Inflammatory macrophage (primary cell): ENCODE results near the gene FDXR.

ENCODE experiments used
- DNase-seq, 2 donors: peaks; one replicate each; pipeline ENCODE4 v3.0.0-alpha.2; 2020 to 2022

FDXR gene

DNA sequence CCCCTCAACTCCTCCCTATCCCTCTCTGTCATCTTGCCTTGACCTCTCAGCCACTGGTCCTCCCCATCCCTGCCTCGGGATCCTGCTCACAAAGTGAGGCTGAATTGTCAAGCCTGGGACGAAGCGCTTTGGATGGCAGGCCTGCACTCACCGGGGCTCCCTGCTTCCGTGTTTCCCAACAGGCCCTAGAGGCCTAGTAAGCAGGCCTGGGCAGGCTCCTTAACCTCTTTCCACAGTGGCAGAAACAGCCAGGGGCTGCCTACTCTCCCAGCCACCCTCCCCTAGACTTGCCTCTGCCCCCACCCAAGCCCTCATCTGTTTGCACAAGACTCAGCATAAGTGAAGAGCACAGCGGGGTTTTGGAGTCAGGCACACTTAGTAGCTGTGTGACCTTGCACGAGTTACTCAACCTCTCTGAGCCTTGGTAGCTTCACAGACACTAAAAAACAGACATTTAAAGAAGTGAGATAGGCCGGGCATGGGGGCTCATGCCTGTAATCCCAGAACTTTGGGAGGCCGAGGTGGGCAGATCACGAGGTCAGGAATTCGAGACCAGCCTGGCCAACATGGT is 25.7 kb upstream of the FDXR start:
- DNase-seq, result no peak

GRCh38 chr17:74893936-74894671 is 21.3 kb upstream of the FDXR start:
- DNase-seq, result no peak

DNA sequence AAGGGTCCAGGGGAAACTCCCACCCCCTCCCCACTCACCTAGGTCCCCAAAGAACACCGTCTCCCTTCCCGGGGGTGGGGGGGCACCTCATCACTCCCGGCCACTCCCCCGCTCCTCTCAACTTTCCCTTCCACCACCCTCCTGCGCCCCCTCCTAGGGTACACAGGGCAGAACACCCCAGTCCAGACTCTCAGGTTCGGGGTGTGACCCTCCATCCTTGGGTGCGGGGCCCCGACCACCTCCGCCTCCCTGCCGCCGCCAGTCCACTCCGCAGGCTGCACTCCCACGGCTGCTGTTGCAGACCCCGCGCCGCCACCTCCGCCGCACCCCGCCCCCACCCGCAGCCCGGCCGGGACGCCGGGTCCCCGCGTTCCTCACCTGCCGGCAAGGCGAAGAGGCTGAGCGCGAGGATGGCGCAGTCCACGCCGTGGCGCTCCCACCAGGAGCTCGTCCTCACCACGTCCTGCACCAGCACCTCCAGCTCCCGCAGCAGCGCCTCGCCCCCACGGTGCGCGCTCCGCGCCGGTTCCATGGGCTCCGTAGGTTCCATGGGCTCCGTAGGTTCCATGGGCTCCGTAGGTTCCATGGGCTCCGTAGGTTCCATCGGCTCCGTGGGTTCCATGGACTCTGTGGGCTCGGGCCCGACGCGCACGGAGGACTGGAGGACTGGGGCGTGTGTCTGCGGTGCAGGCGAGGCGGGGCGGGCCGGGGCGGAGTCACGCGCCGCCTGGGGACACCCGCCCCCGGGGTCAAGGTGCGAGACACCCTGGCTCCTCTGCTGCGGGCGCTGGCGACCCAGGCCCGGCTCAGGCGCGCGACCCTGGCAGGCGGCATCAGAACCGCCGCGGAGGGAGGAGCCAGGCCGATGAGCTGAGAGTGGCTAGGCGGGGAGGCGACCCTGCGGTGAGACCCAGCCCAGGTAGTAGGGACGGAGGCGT is 20.4 kb upstream of the FDXR start, which contains the start of gene FADS6:
Gene FADS6, minus strand, starts transcription at position 660 of the 938 bp plus-strand sequence. Its CDS starts 38 bp downstream, at position 622.
- no peak for DNase-seq

DNA sequence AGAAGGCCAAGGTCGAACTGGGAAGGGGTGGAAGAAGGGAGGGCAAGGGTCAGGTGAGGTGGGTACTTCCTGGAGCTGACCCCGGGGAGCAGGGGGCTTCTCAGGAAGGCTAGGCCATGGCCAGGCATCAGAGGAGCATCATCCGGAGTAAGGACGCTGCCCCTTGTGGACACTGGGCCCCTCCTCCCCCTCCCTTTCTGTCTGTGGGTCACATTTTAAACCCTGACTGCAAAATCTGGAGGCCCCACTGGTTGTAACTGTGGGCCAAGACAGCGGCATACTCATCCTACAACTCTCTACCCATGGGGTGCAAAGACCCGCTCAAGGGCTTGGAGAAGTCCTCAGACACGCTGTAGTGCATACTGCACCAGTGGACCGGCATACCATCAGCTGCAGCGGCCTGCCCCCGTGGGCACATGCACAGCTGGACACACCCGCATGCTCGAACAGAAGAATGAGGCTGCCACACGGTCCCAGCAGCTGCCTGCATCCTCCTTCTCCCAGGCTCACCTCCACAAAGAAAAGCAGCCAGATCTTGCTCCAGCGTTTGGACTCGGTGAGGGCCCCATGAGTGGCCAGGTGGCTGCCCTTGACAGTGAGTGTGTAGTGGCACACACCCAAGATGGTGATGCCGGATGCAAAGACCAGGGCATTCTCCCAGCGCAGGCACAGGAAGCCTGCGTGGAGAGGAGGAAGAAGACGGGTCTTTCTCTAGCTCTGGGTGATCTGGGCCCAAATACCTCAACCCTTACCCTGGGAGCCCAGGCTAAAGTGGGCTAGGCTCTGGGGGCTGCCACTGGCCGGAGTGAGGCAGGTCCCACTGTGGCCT is 19.4 kb upstream of the FDXR start:
- DNase-seq, result no peak

DNA sequence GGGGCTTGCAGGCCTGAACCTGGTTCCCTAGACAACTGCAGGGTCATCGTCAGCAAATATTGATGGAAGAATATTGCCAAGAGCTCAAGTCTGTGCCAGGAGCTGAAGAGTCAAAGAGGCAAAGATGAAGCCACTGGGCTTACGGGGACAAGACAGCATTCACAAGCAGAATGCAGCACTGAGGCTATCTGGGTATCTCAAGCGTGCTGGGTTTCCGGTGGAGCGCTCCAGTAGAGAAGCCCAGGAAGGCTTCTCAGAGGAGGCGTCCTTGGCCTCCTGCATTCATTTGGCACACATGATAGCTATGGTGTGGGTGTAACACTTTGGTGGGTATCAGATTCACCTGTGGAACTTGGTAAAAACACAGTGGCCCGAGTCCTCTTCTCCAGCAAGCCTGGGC is 17.8 kb upstream of the FDXR start:
- DNase-seq, result no peak

- no peak for DNase-seq
Observed at GRCh38 chr17:74888469-74888868, 15.7 kb upstream of the FDXR start.

- DNase-seq, result peak; percentile 75 to 82
Observed at GRCh38 chr17:74883241-74883745, 10.5 kb upstream of the FDXR start.

DNA sequence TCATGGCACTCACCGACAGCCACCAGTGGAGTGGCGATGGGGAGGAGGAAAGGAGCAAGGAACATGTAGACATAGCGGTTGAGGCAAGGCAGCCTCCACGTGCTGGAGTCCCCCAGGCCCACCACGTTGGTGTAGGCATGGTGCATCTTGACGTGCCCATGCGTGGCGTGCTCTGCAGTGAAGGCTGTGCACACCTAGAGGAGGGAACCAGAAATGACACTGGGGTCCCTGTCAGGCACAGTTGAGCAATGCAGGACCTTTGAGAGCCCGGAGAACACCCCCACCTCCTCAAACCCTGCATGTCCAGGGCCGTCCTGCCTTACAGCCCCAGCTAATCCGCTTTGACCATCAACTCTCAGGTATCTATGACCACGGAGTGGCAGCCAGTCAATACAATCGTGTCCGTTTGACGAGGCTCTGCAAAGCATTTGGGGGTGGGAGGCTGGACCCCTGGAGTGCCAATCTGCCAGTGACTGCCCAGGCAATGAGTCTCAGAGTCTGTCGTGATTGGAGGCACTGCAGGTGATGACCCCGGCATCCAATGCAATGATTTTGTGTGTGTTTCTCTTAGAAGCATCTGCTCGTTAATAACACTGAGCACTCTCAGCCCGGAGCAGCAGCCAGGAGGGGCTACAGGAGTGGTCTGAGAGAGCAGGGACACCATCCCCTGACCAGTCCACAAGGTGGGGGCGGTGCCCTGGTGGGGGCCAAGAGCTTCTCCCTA is 9.9 kb upstream of the FDXR start:
- no peak for DNase-seq

DNA sequence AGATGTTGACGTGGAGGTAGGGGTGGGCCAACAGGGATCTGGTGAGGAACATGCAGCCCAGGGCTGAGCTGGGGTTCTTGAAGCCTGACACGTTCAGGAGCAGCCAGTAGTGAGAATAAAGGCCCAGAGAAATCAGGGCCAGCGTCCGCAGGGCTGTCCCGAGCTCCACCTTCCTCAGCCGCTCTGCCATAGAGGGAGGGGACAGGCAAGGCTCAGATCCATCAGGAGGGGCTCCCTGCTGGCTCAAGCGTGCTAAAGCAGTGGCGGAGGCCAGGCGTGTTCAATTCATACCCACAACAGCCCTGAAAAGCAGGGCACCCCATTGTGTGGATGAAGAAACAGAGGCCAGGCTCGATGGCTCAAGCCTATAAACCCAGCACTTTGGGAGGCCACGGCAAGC is 8.3 kb upstream of the FDXR start:
- DNase-seq, result no peak

DNA sequence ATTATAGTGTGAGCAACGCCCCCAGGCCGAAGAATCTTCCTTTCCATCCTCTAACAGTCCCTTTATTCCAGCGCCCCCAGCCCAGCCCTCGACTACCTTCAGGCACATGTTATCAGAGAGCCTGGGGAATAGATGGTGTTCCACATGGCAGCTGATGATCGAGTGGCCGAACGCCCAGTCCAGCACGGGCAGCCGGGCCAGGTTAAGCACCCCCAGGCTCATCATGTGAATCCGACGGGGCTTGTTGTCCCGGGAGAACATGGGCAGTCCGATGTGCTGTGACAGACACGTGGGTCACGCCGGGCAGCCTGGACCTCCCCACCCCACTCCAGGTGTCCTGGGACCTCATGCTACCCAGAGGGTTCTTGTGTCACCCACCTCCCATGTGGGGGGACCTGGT is 6.5 kb upstream of the FDXR start:
- no peak for DNase-seq

GRCh38 chr17:74878658-74879057 is 5.9 kb upstream of the FDXR start:
- DNase-seq, result no peak

DNA sequence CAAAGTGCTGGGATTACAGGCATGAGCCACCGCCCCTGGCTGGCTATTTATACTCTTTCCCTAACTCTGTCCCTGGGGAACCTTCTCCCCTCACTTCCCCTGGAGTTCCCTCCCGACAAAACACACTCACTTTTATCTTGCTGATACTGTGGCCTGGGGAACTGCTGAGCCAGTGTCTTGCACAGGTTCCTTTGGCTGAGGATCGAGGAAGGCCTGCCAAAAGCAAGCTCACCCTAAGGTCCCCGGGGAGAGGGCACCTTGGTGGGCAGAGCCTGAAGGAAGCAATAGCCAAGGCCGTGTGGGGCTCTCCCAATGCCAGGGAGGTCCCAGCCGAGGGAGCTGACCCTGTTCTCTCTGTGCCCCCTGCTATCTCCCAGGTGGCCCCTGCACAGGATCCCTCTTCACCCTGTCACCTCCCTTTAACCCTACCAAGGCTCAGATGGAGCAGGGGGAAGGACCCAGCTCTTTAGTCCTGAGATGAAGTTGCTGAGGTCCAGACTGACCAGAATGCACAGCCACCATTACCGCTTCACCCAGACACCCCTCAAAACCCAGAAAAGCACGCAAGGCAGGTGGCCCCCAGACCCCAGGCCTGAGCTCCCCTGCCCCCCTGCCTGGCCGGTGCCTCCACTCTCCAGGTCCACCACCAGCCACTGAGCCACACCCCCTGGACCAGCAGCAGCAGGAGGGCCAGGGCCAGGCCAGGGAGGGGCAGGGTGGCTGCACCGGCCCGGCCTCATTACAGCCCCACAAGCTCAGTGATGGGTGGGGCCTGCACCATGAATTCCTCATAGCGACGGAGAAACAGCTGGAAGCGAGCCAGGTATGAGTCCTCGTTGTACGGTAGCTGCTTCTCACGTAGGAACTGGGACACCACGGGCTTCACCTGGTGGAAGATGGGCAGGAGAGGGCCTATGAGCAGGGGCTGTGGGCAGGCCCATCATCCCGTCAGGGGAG is 5.1 kb upstream of the FDXR start:
- no peak for DNase-seq

GRCh38 chr17:74875977-74876593 is 3.3 kb upstream of the FDXR start:
- no peak for DNase-seq

DNA sequence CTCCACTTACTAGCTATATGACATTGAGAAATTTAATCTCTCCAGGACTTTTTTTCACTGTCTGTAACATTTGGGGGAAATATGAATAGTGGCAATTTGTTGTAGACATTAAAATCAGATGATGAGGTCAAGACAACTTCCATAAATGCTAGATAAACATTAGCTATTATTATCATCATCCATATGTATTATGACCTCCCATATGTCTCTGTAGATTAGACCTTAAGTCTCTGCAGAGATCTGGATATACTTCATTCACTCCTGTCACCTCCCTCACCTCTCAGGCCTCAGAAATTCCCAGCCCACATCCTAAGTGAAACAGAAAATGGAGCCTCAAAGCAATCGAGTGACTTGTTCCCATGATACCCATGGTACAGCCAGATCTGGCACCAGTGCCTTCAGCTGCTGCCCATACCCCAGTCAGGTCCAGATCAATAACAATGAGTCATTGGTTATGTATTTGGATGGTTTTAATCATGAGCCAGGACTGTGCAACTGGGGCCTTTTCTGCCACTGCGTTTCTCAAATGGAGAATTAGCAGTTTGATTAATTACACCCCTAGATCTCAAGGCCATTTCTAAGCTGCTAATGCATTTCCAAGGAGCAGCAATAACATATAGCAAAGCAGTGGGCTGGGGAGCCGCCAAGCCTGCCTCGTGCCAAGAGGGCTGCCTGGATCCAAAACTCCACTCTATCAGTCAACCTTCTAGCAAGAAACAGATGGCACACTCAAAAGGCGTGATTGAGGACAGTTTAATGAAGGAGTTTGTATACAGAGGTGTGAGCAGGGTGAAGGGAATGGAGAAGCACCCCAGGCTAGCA is 2.6 kb upstream of the FDXR start:
- no peak for DNase-seq

DNA sequence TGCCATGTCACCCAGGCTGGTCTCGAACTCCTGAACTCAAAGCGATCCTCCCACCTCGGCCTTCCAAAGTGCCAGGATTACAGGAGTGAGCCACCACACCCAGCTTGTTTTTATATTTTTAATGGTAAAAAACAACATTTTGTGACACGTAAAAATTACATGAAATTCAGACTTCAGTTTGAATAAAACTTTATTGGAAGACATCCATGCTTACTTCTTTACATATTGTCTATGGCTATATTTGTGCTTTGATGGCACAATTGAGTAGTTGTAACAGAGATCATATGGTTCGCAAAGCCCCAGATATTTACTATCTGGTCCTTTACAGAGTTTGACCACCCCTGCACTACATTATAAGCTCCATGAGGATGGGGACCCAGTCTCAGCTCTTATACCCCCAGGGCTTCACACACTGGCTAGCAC is 1.8 kb upstream of the FDXR start:
- no peak for DNase-seq

DNA sequence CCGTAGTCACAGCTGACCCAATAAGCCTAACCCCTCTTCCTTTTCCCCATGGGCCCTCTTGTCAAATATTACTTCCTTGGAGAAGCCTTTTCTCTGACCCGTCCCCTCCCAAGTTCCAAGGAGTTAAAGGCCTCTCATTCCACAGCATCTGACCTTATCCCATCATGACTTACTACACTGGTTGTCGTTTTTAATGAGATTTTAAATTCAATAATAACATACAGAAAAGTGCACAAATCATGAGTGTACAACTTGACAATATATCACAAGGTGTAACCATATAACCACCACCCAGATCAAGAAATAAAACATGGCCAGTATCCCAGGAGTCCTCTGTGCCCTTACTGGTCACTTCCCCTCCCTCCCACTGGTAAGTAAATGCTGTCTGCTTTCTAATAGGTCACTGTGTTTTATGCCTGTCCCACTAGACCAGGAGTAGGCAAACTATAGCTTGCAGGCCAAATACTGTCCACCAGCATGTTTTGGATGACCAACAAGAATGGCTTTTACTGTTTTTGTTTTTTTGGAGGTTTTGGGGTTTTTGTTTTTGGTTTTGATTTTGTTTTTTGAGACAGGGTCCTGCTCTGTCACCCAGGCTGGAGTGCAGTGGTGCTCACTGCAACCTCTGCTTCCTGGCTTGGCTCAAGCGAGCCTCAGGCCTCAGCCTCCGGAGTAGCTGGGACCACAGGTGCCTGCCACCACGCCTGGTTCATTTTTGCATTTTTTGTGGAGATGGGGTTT is 1.2 kb upstream of the FDXR start:
- DNase-seq, result peak; percentile 52 to 58

DNA sequence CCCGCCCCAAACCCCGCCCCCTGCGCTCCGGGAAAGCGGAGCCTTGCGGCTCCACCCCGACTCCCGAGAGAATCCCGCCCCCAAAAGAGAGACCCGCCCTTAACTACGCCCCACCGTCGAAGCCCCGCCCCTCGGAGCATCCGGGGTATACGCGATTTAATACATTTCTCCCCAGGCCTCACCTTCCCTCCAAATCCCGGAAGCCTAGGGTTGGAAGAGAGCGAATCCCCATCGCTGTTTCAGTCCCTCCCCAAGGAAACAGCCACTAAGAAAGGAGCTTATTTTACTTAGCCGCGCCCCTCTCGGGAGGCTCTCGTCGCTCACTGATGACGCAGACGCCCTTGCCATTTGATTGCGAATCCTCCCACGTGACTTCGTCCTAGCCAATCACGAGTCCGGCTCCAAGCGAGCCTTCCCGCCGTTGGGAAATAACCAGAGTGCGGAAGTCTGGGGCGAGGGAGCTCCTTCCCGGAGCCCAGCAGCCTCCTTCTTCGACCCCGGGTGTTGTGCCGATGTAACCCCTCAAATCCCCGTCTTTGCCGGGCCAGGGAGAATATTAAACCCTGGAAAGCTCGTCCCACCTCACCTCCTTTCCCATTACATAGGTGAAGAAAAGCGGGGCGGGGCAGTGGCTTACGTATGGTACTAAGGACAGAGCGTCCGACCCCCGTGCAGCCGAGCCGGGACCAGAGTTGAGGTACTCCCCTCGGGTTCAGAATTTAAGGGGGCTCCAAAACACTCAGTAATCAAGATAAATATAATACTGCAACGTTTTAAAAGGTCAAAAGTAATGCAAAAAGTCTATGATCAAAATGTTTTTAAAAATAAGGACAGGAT is 461 bp upstream of the FDXR start:
- DNase-seq, result peak; percentile 100
